Neutrophil (primary cell): ENCODE data around the gene RASIP1.

ENCODE experiments used
- H3K27ac ChIP-seq: fragments of 200-600 bp; sonication (generic); 2 replicates; pipeline ENCODE4 v1.5.1; 2016; ENCODE audit warnings: mild to moderate bottlenecking, moderate library complexity
- H3K27me3 ChIP-seq: fragments of 200-600 bp; sonication (generic); 2 replicates; pipeline ENCODE4 v1.6.0; 2016; ENCODE audit warnings: mild to moderate bottlenecking
- H3K36me3 ChIP-seq: fragments of 200-600 bp; sonication (generic); 2 replicates; pipeline ENCODE4 v1.5.1; 2017
- H3K4me1 ChIP-seq, 2 experiments: fragments of 200-600 bp in 1 of 2; sonication (generic) in 1 of 2; 1 replicate in 1 of 2; 2 replicates in 1 of 2; pipeline versions ENCODE4 v1.5.1 to v1.6.1; 2013 to 2016; ENCODE audit warnings: low read depth in 1 of 2, low read length in 1 of 2, mild to moderate bottlenecking in 1 of 2, moderate library complexity in 1 of 2; ENCODE audit not compliant: control insufficient read depth in 1 of 2, insufficient read depth in 1 of 2
- H3K4me3 ChIP-seq, 2 experiments: fragments of 200-600 bp in 1 of 2; sonication (generic) in 1 of 2; 1 replicate in 1 of 2; 2 replicates in 1 of 2; pipeline ENCODE4 v1.5.1; 2013 to 2016; ENCODE audit warnings: low read depth in 1 of 2, low read length in 1 of 2, mild to moderate bottlenecking in 1 of 2, moderate library complexity in 1 of 2
- H3K9me3 ChIP-seq: fragments of 200-600 bp; sonication (generic); 2 replicates; pipeline ENCODE4 v1.5.1; 2016
- CTCF ChIP-seq: fragments of 200-600 bp; sonication (generic); IDR thresholded peaks from 2 replicates; pipeline ENCODE4 v1.5.1; 2016; ENCODE audit warnings: antibody characterized with exemption

The RASIP1 gene

DNA sequence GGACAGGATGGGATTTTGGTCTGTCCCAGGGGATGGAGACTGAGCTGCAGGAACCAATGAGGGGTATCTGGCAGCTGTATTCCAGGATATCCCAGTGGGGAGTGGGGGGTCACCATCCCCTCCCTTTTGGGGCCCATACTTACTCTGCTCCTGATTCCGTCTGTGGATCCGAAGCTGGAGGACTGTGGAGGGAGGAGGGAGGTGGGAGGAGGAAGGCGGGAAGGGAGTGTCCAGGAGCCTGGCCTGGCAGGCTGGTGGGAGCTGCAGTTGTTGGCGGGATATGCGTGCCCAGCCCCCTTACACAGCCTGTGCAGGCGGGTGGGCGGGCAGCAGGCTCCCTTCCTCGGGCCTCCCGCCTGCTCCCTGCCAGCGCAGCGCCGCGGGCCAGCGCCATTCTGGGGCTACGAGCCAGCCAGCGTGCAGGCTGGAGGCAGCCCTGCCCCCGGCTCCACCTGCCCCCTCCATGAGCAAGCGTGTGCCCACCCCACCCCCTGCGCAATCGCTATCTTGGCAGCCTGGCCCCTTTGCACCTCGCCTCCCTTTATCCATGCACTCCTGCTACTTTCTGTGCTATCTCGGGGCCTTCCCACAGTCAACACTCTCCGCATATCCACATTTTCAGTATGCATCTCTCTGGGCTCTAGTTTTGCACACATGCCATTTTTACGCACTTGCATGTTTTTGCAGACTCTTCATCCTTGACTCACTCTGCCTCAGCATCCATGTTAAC is 23.7 kb downstream of the RASIP1 start:
- Histone ChIP-seq H3K4me1 (peaks cover 15 to 20% of the 10 kb centered on the region in 2 experiments), H3K9me3 (no peaks in the 10 kb centered on the region), H3K27ac (no peak overlapping the region), H3K27me3 (peaks cover 19% of the 10 kb centered on the region), H3K36me3 (no peaks in the 10 kb centered on the region), H3K4me3 (no peak overlapping the region)
- no peak for TF ChIP-seq CTCF

DNA sequence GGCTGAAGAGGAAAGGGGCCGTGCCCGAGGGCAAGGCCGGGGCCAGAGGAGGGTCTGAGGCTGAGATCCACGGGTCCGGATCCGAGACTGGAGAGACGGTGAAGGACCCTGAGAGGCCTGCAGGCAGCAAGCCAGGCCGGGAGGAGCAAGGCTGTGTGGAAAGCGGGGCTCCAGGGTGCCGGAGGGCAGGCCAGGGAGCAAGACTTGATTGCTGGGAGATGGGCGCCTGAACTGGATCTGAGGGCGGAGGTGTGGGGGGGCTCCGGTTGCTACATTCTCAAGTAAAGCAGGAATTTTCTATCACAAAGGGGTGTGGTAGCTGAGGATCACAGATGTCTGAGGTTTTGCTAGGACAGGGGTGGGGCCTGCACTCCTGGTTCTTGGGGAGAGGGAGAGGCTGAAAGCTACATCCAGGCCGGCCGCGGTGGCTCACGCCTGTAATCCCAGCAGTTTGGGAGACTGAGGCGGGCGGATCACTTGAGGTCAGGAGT is 24.7 kb downstream of the RASIP1 start:
- Histone ChIP-seq H3K27ac (no peak overlapping the region), H3K4me3 (no peak overlapping the region), H3K27me3 (peaks cover 19% of the 10 kb centered on the region), H3K4me1 (peaks cover 11 to 19% of the 10 kb centered on the region in 2 experiments), H3K9me3 (no peaks in the 10 kb centered on the region), H3K36me3 (no peaks in the 10 kb centered on the region)
- TF ChIP-seq CTCF, result no peak

DNA sequence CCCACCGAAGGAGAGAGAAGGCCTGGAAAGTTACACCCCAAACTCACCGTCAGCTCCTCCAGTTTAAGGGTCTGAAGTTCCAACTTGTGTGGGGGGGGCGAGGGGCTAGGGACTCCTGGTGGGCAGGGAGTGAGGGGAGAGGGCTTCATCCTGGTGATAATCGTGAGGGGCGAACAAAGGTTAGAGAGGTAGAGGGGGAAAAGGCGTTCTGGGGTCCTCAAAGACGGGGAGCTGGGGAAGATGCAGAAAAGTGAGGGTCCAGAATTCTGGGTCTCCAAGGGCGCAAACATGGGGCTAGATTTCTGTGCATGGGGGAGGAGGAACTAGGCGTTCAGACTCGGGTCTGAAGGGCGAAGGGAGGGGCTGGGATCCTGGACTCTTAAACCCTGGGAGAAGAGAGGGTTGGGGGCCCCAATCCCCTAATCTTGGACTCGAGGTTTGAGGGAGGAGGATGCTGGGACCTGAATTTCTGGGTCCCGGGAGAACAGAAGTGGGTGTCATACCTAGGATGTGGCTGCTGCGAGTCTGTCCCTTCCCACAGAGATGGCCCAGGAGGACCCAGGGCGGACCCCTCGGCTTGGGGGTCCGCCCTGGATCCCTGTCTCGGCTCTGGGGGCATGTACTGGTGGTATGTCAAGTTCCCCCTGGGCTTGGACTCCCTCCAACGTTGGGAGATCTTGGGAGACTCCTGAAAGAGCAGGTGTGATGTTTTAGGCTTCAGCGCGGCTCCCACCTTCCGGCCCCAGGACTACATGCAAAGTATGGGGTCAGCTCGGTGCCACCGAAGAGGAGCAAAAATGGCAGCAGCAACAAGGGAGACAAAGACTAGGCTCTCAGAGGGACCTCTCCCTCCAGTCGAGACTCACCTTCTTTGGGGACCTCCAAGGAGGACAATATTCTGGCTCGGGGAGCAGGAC is 25.4 kb downstream of the RASIP1 start:
- Histone ChIP-seq H3K36me3 (no peaks in the 10 kb centered on the region), H3K4me3 (peak overlapping the region; percentile 55 to 63), H3K27me3 (peaks cover 19% of the 10 kb centered on the region), H3K4me1 (peaks cover 9 to 16% of the 10 kb centered on the region in 2 experiments), H3K9me3 (no peaks in the 10 kb centered on the region), H3K27ac (peak overlapping the region; percentile 45)
- TF ChIP-seq CTCF, result no peak

GRCh38 chr19:48713864-48714755 is 26.3 kb downstream of the RASIP1 start:
- no peak for TF ChIP-seq CTCF
- H3K4me1 ChIP-seq, result peaks cover 9 to 16% of the 10 kb centered on the region in 2 experiments
- no peaks in the 10 kb centered on the region for H3K36me3 ChIP-seq
- H3K4me3 ChIP-seq, result peak overlapping the region; percentile 55 to 63
- no peaks in the 10 kb centered on the region for H3K9me3 ChIP-seq
- peak overlapping the region; percentile 45 for H3K27ac ChIP-seq
- peaks cover 19% of the 10 kb centered on the region for H3K27me3 ChIP-seq
